ENCODE data around the gene CDC42BPG. TPM values are rescaled to one million over a fixed set of nuclear protein-coding genes. Genes with fewer than 3 reads are reported as not detected.
A peak's percentile ranks its signal among the peaks of the same experiment; 100 is the strongest.

The CDC42BPG gene
- total RNA-seq, 3 donors from 2014 or later = 0.13 to 0.33 (median 0.18) TPM

DNA sequence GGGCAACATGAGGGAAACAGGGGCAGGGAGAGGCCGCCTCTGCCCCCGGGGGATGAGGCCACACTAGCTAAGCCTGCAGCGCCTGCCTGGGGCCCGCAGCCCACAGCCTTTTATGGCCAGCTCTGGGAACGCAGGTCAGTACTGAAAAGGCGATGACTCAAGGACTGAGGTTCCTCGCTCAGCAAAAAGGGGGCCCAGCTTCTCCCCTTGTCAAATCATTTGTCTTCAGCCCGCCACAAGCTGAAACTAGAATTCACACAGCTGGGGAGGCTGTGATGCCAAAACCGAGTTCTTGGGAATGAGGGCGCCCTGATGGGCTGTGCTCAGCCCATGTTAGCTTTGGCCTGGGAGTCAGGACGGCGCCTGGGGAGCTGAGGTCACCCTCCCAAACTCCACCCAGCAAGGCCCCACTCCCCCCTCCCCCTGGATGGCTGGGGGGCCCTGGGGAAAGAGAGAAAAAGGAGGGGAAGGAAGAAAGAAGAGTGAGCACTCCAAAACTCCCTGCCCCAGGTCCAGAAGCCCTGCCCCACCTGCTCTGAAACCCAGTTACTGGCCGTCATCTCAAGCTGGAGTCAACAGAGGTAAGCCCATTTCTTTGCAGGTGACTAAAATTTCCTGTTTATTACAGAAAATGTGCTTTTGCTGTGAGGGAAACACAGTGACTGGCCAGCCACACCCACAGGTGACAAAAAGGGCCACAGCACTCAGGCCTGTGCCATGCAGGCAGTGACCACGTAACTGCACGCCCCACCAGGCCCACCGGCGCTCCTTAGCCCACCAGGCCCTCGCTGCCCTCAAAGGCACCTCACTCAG is 20.2 kb upstream of the CDC42BPG start:
- H3K36me3 Mint-ChIP-seq (ENCODE audit: insufficient read depth) = peaks cover 25% of the 10 kb centered on the region
- peak overlapping the region; percentile 74 for H3K4me3 Mint-ChIP-seq
- H3K4me1 Mint-ChIP-seq (ENCODE audit: low read depth) = peaks cover 93% of the 10 kb centered on the region
- peak; percentile 50 to 52 for ATAC-seq
- H3K9me3 Mint-ChIP-seq = peaks cover 7% of the 10 kb centered on the region
- H3K27me3 Mint-ChIP-seq (ENCODE audit: low read depth) = no peaks in the 10 kb centered on the region
- DNase-seq = no peak

DNA sequence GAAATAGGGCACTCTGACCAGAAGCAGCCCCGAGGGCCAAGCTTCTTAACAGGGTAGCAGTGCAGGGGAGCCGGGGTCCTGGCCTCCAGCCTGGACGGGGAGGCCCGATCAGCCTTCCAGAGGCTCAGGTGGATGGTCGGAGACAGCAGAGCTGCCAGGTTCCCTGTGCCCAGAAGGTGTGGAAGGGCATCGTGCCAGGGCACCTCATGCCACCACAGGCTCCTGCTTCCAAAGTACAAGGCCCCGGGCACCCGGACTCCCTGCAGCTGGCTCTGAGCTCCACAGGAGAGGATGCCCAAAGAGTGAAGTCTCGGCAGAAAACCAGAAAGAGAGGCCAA is 19.7 kb upstream of the CDC42BPG start:
- DNase-seq = no peak
- ATAC-seq = no peak
- Mint-ChIP-seq H3K9me3 (peaks cover 7% of the 10 kb centered on the region), H3K4me3 (peak overlapping the region; percentile 74), H3K27me3 (ENCODE audit: low read depth) (no peaks in the 10 kb centered on the region), H3K36me3 (ENCODE audit: insufficient read depth) (peaks cover 29% of the 10 kb centered on the region), H3K4me1 (ENCODE audit: low read depth) (peaks cover 93% of the 10 kb centered on the region)

DNA sequence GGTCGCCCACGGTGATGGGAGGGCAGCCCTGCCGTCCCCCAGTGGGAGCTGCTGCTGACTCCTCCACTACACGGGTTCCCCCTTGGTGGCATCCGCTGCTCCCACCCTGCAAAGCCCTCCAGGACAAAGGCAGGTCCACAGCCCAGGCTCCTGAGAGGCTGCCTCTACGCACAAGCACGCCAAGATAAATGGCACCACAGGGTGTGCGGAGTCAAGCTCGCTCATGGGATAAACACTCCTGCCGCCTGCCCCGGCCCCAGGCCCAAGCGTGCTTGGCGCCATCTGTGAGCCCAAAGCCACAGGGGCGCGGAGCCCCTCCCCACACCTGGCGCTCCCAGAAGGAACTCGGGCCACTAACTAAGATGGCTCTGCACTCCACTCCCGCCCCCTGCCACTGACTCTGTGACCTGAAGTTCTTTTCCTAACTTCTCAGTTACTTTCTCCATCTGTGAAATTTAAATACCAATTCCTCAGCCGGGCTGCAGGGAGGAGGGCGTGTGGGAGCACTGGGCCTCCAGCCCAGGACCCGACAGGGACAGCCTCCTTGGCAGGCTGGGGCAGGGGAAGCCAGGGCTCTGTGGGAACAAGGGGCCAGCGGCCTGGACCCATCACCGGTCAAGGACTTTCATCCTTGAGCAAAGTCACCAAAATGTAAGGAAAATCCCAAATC is 19.1 kb upstream of the CDC42BPG start:
- ATAC-seq (no peak), DNase-seq (no peak)
- Mint-ChIP-seq H3K9me3 (peaks cover 7% of the 10 kb centered on the region), H3K4me3 (peak overlapping the region; percentile 74), H3K36me3 (ENCODE audit: insufficient read depth) (peaks cover 29% of the 10 kb centered on the region), H3K4me1 (ENCODE audit: low read depth) (peaks cover 93% of the 10 kb centered on the region), H3K27me3 (ENCODE audit: low read depth) (no peaks in the 10 kb centered on the region)

DNA sequence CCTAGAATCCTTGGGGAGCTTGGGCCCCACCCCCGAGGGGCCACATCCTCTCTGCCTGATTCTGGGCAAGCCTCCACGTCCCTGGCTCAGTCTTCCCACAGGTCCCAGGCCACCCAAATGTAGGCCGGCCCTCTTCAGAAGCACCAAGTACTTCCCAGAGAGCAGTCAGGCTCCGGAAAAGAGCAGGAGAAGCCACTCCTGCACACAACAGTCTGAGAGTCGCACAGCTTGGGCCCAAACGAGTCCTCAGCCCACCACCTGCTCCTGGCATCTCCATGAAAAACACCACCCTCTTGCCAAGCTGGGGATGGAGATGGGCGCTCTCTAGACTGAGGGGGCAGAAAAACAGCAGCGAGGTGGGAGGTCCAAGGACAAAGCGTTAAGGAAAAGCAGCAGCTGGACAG is 18.5 kb upstream of the CDC42BPG start:
- peak overlapping the region; percentile 59 for H3K4me3 Mint-ChIP-seq
- H3K36me3 Mint-ChIP-seq (ENCODE audit: insufficient read depth) = peaks cover 26% of the 10 kb centered on the region
- no peaks in the 10 kb centered on the region for H3K27me3 Mint-ChIP-seq (ENCODE audit: low read depth)
- peaks cover 93% of the 10 kb centered on the region for H3K4me1 Mint-ChIP-seq (ENCODE audit: low read depth)
- ATAC-seq (no peak), DNase-seq (no peak)
- peaks cover 7% of the 10 kb centered on the region for H3K9me3 Mint-ChIP-seq

DNA sequence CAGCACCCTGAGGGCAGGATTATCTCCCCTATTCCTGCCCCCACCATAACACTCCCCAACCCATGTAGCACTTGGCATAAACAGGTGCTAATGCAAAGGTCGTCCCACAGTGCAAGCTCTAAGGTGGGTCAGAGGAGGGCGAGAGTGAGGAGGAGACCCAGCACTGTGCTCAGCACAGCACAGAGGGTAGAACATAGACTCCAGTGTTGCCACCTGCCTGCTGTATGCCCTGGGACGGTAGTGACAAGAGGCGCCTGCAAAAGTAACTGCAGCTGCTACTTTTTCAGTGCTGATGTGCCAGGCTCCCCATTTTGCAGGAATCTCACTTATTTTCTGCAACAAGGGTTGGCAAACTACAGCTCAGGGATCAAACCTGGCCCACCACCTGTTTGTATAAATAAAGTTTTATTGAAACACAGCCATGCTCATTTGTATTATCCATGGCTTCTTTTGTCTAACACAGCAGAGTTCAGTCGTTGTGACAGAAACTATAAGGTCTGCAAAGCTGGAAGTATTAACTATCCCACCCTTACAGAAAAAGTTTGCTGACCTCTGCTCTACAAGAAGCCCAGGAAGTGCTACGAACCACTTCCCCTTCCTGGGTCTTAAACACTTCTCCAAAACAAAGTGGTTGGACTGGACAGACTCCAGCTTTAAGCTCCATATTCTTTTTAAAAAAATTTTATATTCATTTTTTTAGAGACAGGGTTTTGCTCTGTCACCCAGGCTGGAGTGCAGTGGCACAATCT is 16.9 kb upstream of the CDC42BPG start:
- Mint-ChIP-seq H3K36me3 (ENCODE audit: insufficient read depth) (peaks cover 21% of the 10 kb centered on the region), H3K4me3 (peak overlapping the region; percentile 17), H3K27me3 (ENCODE audit: low read depth) (no peaks in the 10 kb centered on the region), H3K9me3 (peaks cover 7% of the 10 kb centered on the region), H3K4me1 (ENCODE audit: low read depth) (peaks cover 92% of the 10 kb centered on the region)
- DNase-seq (no peak), ATAC-seq (no peak)

DNA sequence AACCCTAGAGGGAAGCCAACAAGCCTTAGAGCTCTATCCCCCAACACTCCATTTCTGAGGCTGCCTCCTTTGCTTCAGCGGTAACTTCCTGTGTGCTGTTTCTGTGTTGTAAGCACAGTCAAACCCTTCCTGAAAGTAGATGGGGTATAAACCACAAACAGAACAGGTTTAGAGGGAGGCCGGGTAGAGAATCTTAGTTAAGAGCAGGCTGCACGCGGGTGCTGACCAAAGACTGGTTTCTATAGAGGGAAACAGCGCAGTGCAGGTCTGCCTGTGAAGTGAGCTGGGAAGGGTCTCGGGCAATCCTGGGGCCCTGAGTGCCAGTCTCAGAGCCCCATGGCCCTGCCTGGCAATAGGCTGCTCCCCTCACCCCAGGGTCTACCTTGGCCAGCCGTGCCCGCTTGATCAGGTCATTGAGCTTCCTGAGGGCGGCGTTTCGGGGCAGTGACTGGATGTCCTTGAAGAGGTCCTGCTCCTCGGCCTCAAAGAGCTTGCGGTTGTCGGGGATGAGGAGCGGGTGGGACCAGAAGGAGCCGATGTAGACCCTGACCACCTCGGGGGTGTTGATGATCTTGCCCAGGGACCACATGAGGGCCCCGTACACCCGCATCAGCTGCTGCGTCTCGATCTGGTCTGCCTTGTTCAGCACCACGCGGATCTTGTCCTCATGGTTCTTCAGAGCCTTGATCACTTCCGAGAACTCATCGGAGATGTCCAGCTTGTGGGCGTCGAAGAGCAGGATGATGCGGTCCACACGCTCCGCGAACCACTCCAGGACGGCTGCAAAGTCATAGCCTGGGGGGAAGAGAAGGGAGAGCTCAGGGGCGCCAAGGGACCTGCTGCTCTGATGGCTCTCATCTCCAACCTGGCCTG is 15.3 kb upstream of the CDC42BPG start:
- Mint-ChIP-seq H3K4me3 (peak overlapping the region; percentile 75), H3K9me3 (no peaks in the 10 kb centered on the region), H3K4me1 (ENCODE audit: low read depth) (peaks cover 92% of the 10 kb centered on the region), H3K27me3 (ENCODE audit: low read depth) (no peaks in the 10 kb centered on the region), H3K36me3 (ENCODE audit: insufficient read depth) (peaks cover 20% of the 10 kb centered on the region)
- ATAC-seq (peak; percentile 73 to 74), DNase-seq (peak; percentile 24)

- DNase-seq (peak; percentile 40), ATAC-seq (peak; percentile 35 to 44)
- peaks cover 92% of the 10 kb centered on the region for H3K4me1 Mint-ChIP-seq (ENCODE audit: low read depth)
- H3K4me3 Mint-ChIP-seq = peak overlapping the region; percentile 75
- peaks cover 24% of the 10 kb centered on the region for H3K36me3 Mint-ChIP-seq (ENCODE audit: insufficient read depth)
- H3K9me3 Mint-ChIP-seq = no peaks in the 10 kb centered on the region
- H3K27me3 Mint-ChIP-seq (ENCODE audit: low read depth) = no peaks in the 10 kb centered on the region
These were observed 14.2 kb upstream of the CDC42BPG start for GRCh38 chr11:64858467-64859263.

DNA sequence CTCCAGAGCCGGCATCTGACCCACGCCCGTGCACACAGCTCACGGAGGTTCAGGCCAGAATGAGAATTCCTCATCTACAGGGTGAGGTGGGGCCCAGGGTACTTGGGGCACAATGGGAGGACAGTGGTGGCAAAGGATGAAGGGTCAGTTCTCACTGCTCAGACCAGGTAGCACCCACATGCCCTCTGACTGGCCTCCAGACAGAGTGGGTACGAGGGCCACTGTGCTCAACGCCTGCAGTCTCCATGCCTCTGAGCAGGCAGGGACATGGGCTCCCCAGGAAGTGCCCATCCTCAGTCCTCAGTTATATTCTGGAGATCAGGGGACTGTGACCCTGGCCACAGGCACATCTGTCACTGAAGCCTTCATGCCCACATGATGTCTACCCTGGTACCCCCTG is 13.0 kb upstream of the CDC42BPG start:
- H3K4me1 Mint-ChIP-seq (ENCODE audit: low read depth) = peaks cover 92% of the 10 kb centered on the region
- H3K9me3 Mint-ChIP-seq = no peaks in the 10 kb centered on the region
- peaks cover 24% of the 10 kb centered on the region for H3K36me3 Mint-ChIP-seq (ENCODE audit: insufficient read depth)
- no peak overlapping the region for H3K4me3 Mint-ChIP-seq
- DNase-seq (no peak), ATAC-seq (no peak)
- no peaks in the 10 kb centered on the region for H3K27me3 Mint-ChIP-seq (ENCODE audit: low read depth)

DNA sequence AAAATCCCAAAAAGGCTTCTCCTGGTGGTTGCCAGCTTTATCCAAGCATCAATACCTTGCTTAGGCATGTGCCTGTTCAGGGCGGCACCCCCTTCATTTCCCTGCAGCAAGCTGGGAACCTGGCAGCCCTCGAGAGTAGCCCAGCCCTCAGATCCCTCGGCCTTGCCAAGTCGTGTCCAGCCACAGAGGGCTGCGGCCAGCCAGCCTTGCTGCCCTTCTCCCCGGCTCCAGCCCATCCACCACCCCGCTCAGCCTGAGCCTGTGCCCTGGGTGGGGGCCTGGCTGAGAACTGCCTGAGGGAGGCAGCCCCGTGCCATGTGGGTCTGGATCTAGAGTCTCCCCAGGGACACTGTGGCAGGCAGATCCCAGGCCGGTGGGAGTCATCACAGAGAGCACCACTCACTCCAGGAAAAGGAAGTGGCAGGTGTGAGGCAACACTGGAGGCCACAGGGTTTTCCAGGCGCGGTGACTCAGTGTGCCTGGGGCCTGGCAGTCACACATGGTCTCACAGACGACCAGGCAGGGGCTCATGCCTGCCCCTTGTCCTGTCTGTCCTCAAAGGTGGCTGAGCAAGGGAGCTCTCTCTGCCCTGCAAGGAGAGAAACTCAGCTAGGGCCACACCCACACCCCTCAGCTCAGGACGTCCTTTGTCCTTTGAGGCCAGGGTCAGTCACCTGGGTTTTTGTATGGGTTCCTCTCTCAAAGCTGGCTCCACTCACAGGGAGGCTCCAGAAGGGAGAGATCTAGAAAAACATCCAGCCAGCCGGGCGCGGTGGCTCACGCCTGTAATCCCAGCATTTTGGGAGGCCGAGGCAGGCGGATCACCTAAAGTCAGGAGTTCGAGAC is 12.2 kb upstream of the CDC42BPG start:
- H3K9me3 Mint-ChIP-seq = no peaks in the 10 kb centered on the region
- H3K4me3 Mint-ChIP-seq = peak overlapping the region; percentile 53
- no peaks in the 10 kb centered on the region for H3K27me3 Mint-ChIP-seq (ENCODE audit: low read depth)
- DNase-seq (peak; percentile 44), ATAC-seq (peak; percentile 28 to 29)
- H3K4me1 Mint-ChIP-seq (ENCODE audit: low read depth) = peaks cover 94% of the 10 kb centered on the region
- peaks cover 24% of the 10 kb centered on the region for H3K36me3 Mint-ChIP-seq (ENCODE audit: insufficient read depth)

GRCh38 chr11:64855596-64856304 is 11.3 kb upstream of the CDC42BPG start:
- ATAC-seq (no peak), DNase-seq (no peak)
- Mint-ChIP-seq H3K36me3 (ENCODE audit: insufficient read depth) (peaks cover 24% of the 10 kb centered on the region), H3K4me3 (no peak overlapping the region), H3K27me3 (ENCODE audit: low read depth) (no peaks in the 10 kb centered on the region), H3K4me1 (ENCODE audit: low read depth) (peaks cover 94% of the 10 kb centered on the region), H3K9me3 (no peaks in the 10 kb centered on the region)

GRCh38 chr11:64854534-64855502 is 10.4 kb upstream of the CDC42BPG start:
- Mint-ChIP-seq H3K27me3 (ENCODE audit: low read depth) (no peaks in the 10 kb centered on the region), H3K36me3 (ENCODE audit: insufficient read depth) (peaks cover 20% of the 10 kb centered on the region), H3K9me3 (no peaks in the 10 kb centered on the region), H3K4me1 (ENCODE audit: low read depth) (peaks cover 91% of the 10 kb centered on the region), H3K4me3 (peak overlapping the region; percentile 46)
- no peak for ATAC-seq
- DNase-seq = peak; percentile 58

All from activated T-cell treated with anti-CD3 and anti-CD28 coated beads, Interleukin-2, amount 50 U/mL, for 4 hours (primary cell).